ENCODE measurements around the gene NAGLU. TPM values are rescaled to one million over a fixed set of nuclear protein-coding genes. Genes with fewer than 3 reads are reported as not detected.
"Not testable (repeated sequence)": the region's sequence is repeated elsewhere in the genome, so short reads cannot be mapped to it uniquely, and the experiment has no call there.

NAGLU gene
- total RNA-seq, 3 donors from 2014 or later, result 28.9 to 51.8 (median 35.6) TPM

DNA sequence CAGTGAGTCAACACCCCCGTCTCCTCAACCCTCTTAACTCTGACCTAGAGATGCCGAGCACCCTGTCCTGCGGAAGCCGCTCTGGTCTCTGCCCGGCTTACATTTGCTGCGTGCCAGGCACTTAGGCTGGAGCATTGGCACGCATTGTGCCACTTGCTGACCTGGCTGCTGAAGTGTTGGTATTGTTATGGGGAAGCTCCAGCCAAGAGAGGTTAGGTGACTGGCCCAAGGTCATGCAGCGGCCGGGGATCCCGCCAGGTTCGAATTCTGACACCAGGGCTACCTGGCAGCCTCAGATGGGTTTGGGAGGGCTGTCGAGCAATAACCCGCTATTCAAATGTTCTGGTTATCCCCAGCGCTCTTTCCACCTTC, 11.6 kb downstream of the NAGLU start:
- intact Hi-C loops (cut with DNase I, micrococcal nuclease), result no loop called here
- Histone ChIP-seq H3K4me3 (no peak overlapping the region), H3K9me3 (no peaks in the 10 kb centered on the region), H3K36me3 (ENCODE audit: low read depth) (no peaks in the 10 kb centered on the region), H3K4me1 (ENCODE audit: low read depth) (peaks cover 10% of the 10 kb centered on the region)
- no peak for DNase-seq
- TF ChIP-seq CTCF (IDR thresholded peaks at IDR 0.05), result no peak
- ATAC-seq, result no peak

- ATAC-seq (peak; percentile 95), DNase-seq (peak; percentile 91 to 96 (median 94))
- Histone ChIP-seq H3K4me3 (no peak overlapping the region), H3K36me3 (ENCODE audit: low read depth) (no peaks in the 10 kb centered on the region), H3K9me3 (no peaks in the 10 kb centered on the region), H3K4me1 (ENCODE audit: low read depth) (peaks cover 12% of the 10 kb centered on the region)
- intact Hi-C loops (cut with DNase I, micrococcal nuclease), result no loop called here
- TF ChIP-seq CTCF (IDR thresholded peaks at IDR 0.05), result peak; percentile 32
Measured at GRCh38 chr17:42548070-42548837, 12.2 kb downstream of the NAGLU start.

- no peak for ATAC-seq
- TF ChIP-seq CTCF (IDR thresholded peaks at IDR 0.05), result no peak
- Histone ChIP-seq H3K4me1 (ENCODE audit: low read depth) (peaks cover 18% of the 10 kb centered on the region), H3K36me3 (ENCODE audit: low read depth) (no peaks in the 10 kb centered on the region), H3K9me3 (no peaks in the 10 kb centered on the region), H3K4me3 (no peak overlapping the region)
- intact Hi-C loops (cut with DNase I, micrococcal nuclease), result no loop called here
- DNase-seq, result peak in 1 of 3 donors; percentile 44
Measured at GRCh38 chr17:42548993-42549755, 13.1 kb downstream of the NAGLU start.

DNA sequence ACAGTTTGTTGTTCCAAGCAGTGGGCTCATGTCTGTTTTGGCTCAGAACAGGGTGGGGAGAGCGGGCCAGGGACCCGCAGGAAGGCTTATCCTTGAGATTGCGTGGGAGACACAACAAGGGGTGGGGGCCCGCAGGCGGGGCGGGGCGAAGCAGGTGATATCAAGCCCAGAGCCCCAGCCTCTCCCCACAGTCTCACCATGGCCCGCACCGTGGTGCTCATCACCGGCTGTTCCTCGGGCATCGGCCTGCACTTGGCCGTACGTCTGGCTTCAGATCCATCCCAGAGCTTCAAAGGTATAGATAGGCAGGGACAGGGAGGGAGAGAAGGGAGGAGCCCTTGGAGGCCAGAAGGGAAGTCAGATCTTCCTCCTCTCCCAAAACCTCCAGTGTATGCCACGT, 16.7 kb downstream of the NAGLU start, which contains the start of gene HSD17B1:
HSD17B1 (plus strand) TSS at position 188 of the 400 bp plus-strand sequence; CDS start at position 199, 11 bp downstream.
- peaks cover 26% of the 10 kb centered on the region for H3K4me1 ChIP-seq (ENCODE audit: low read depth)
- H3K36me3 ChIP-seq (ENCODE audit: low read depth); H3K9me3 ChIP-seq; ATAC-seq; intact Hi-C loops (cut with DNase I, micrococcal nuclease); H3K4me3 ChIP-seq: not testable (repeated sequence)
- DNase-seq, result peak in 2 of 3 donors; percentile 28 to 46

- peak in 2 of 3 donors; percentile 39 to 65 for DNase-seq
- no peak for ATAC-seq
- Histone ChIP-seq H3K4me1 (ENCODE audit: low read depth) (peaks cover 25% of the 10 kb centered on the region), H3K36me3 (ENCODE audit: low read depth) (no peaks in the 10 kb centered on the region), H3K4me3 (no peak overlapping the region), H3K9me3 (no peaks in the 10 kb centered on the region)
- no peak for TF ChIP-seq CTCF (IDR thresholded peaks at IDR 0.05)
- intact Hi-C loops (cut with DNase I, micrococcal nuclease), result no loop called here
Measured at GRCh38 chr17:42553161-42553818, 17.2 kb downstream of the NAGLU start.

Measured in mucosa of descending colon (tissue), 3 donors.